ENCODE results near the gene ARMC10. TPM values are rescaled to one million over a fixed set of nuclear protein-coding genes. Genes with fewer than 3 reads are reported as not detected.
A peak's percentile ranks its signal among the peaks of the same experiment; 100 is the strongest.

ARMC10 gene
- total and polyA plus RNA-seq, 9 of the 15 experiments (the other 6 are each of a cell fraction or from before 2014, with no cell fraction given): 17.0 to 113 (median 72.6) TPM

DNA sequence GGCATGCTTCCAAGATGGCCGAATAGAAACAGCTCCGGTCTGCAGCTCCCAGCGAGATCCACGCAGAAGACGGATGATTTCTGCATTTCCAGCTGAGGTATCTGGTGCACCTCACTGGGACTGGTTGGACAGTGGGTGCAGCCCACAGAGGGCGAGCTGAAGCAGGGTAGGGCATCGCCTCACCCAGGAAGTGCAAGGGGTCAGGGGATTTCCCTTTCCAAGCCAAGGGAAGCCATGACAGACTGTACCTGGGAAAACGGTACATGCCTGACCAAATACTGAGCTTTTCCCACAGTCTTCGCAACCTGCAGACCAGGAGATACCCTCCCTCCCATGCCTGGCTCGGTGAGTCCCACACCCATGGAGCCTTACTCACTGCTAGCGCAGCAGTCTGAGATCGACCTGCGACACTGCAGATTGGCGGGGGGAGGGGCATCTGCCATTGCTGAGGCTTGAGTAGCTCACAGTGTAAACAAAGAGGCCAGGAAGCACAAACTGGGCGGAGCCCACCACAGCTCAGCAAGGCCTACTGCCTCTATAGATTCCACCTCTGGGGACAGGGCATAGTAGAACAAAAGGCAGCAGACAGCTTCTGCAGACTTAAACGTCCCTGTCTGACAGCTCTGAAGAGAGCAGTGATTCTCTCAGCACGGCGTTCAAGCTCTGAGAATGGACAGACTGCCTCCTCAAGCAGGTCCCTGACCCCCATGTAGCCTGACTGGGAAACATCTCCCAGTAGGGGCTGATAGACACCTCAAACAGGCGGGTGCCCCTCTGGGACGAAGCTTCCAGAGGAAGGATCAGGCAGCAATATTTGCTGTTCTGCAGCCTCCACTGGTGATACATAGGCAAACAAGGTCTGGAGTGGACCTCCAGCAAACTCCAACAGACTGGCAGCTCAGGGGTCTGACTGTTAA, 36.9 kb upstream of the ARMC10 start (continued):
- peak; percentile 92 for TF ChIP-seq ZNF75A (CRISPR knock-in tag; IDR thresholded peaks at IDR 0.05)
- peak; percentile 75; the same call in 1 of the 2 replicates for TF ChIP-seq FOXK1 (CRISPR knock-in tag; IDR thresholded peaks at IDR 0.05; ENCODE audit: borderline replicate concordance)
- TF ChIP-seq CREM (IDR thresholded peaks at IDR 0.05; ENCODE audit: low read depth): peak; percentile 73
- TF ChIP-seq ARNT (IDR thresholded peaks at IDR 0.05): peak in 1 of 2 experiments; percentile 25; a peak in 1 of 4 replicates
- peak; percentile 44 for TF ChIP-seq ASH1L (IDR thresholded peaks at IDR 0.05; ENCODE audit: borderline replicate concordance, low read depth, partially characterized antibody)
- TF ChIP-seq ZNF12 (CRISPR knock-in tag; IDR thresholded peaks at IDR 0.05): peak; percentile 75
- peak; percentile 78 for TF ChIP-seq ARID1B (IDR thresholded peaks at IDR 0.05)
- peak; percentile 14; the same call in 1 of the 2 replicates for TF ChIP-seq MAFK (IDR thresholded peaks at IDR 0.05; ENCODE audit: low read length)
- TF ChIP-seq ZKSCAN8 (CRISPR knock-in tag; IDR thresholded peaks at IDR 0.05): 0 out of 2 replicates have a peak, but pooled peaks have one; percentile 64
- peak; percentile 50; the same call in 1 of the 2 replicates for TF ChIP-seq SP1 (CRISPR knock-in tag; IDR thresholded peaks at IDR 0.05)
- TF ChIP-seq MIER1 (IDR thresholded peaks at IDR 0.05; ENCODE audit: low read depth): 0 out of 2 replicates have a peak, but pooled peaks have one; percentile 22
- TF ChIP-seq CBX3 (IDR thresholded peaks at IDR 0.05; ENCODE audit: borderline replicate concordance in 1 of 2, low read length in 2 of 2): peak in 1 of 2 experiments; percentile 87; a peak in 2 of 3 replicates
- peak; percentile 64; the same call in 1 of the 2 replicates for TF ChIP-seq GATAD2B (IDR thresholded peaks at IDR 0.05; ENCODE audit: borderline replicate concordance)
- TF ChIP-seq TAF9B (IDR thresholded peaks at IDR 0.05; ENCODE audit: partially characterized antibody): peak; percentile 78
- TF ChIP-seq, protein P1, sequence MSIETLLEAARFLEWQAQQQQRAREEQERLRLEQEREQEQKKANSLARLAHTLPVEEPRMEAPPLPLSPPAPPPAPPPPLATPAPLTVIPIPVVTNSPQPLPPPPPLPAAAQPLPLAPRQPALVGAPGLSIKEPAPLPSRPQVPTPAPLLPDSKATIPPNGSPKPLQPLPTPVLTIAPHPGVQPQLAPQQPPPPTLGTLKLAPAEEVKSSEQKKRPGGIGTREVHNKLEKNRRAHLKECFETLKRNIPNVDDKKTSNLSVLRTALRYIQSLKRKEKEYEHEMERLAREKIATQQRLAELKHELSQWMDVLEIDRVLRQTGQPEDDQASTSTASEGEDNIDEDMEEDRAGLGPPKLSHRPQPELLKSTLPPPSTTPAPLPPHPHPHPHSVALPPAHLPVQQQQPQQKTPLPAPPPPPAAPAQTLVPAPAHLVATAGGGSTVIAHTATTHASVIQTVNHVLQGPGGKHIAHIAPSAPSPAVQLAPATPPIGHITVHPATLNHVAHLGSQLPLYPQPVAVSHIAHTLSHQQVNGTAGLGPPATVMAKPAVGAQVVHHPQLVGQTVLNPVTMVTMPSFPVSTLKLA (conservative IDR thresholded peaks at IDR 0.05): peak; percentile 66 to 79
- peak; percentile 73 for TF ChIP-seq ETV5 (CRISPR knock-in tag; IDR thresholded peaks at IDR 0.05; ENCODE audit: low read depth)
- peak; percentile 55 for TF ChIP-seq CXXC5 (CRISPR knock-in tag; IDR thresholded peaks at IDR 0.05)
- peak; percentile 35; the same call in 1 of the 2 replicates for TF ChIP-seq PML (IDR thresholded peaks at IDR 0.05; ENCODE audit: low read length)

Measured in K562 (cell line).